NCI-H1436 treated with DMSO at 0.1 percent for 48 hours (cell line): ENCODE data around the gene SHE.

Experiments
- DNase-seq: peaks from one replicate; lab custom pipeline; 2025; lab: John Stamatoyannopoulos, UW

Gene SHE

GRCh38 chr1:154478639-154479038, 23.6 kb downstream of the SHE start:
- no peak for DNase-seq

- DNase-seq = no peak
Measured at GRCh38 chr1:154478013-154478412, 24.2 kb downstream of the SHE start.

- DNase-seq = no peak
Measured at GRCh38 chr1:154476791-154477190, 25.4 kb downstream of the SHE start.

- no peak for DNase-seq
Measured at GRCh38 chr1:154474802-154475201, 27.4 kb downstream of the SHE start.

- no peak for DNase-seq
Measured at GRCh38 chr1:154471304-154471703, 30.9 kb downstream of the SHE start.

GRCh38 chr1:154469844-154470560, 32.2 kb downstream of the SHE start:
- DNase-seq = no peak

- no peak for DNase-seq
Measured at GRCh38 chr1:154468535-154469250, 33.5 kb downstream of the SHE start.

GRCh38 chr1:154467434-154468102, 34.6 kb downstream of the SHE start:
- DNase-seq = no peak

GRCh38 chr1:154466921-154467417, 35.2 kb downstream of the SHE start:
- no peak for DNase-seq

- no peak for DNase-seq
Measured at GRCh38 chr1:154466206-154466605, 36.0 kb downstream of the SHE start.

GRCh38 chr1:154465621-154466195, 36.5 kb downstream of the SHE start:
- DNase-seq = no peak

- DNase-seq = no peak
Measured at GRCh38 chr1:154463512-154463990, 38.7 kb downstream of the SHE start.

- no peak for DNase-seq
Measured at GRCh38 chr1:154460695-154461260, 41.4 kb downstream of the SHE start.

GRCh38 chr1:154459080-154459479, 43.1 kb downstream of the SHE start:
- DNase-seq = no peak

GRCh38 chr1:154456631-154457030, 45.6 kb downstream of the SHE start:
- no peak for DNase-seq

- no peak for DNase-seq
Measured at GRCh38 chr1:154454386-154455120, 47.7 kb downstream of the SHE start.

- DNase-seq = no peak
Measured at GRCh38 chr1:154453574-154454352, 48.4 kb downstream of the SHE start.

- DNase-seq = no peak
Measured at GRCh38 chr1:154453161-154453560, 49.1 kb downstream of the SHE start.

- no peak for DNase-seq
Measured at GRCh38 chr1:154448331-154448811, 53.8 kb downstream of the SHE start.

GRCh38 chr1:154446789-154447188, 55.4 kb downstream of the SHE start:
- no peak for DNase-seq
